DOHH2 (cell line): ENCODE measurements around the gene PSME3.

Source experiments
- CTCF ChIP-seq: fragments of 200-600 bp; sonication (generic); IDR thresholded peaks from one replicate; pipeline ENCODE4 v1.5.1; 2014; ENCODE audit warnings: antibody characterized with exemption, mild to moderate bottlenecking, low read depth, low read length; ENCODE audit not compliant: poor library complexity, severe bottlenecking
- EZH2phosphoT487 ChIP-seq: fragments of 200-600 bp; sonication (generic); IDR thresholded peaks from 2 replicates; pipeline ENCODE4 v1.6.1; 2017; ENCODE audit warnings: borderline replicate concordance, mild to moderate bottlenecking, antibody characterized with exemption, low read length, moderate library complexity, mixed read lengths

GRCh38 chr17:42817866-42818265, 15.3 kb upstream of the PSME3 start:
- no peak for TF ChIP-seq CTCF
- no peak for TF ChIP-seq EZH2phosphoT487
